ENCODE data around the gene ZFTA. TPM values are rescaled to one million over a fixed set of nuclear protein-coding genes. Genes with fewer than 3 reads are reported as not detected.

Gene ZFTA
- total and polyA plus RNA-seq, 2 donors (not counting 3 experiments of a cell fraction or from before 2014, with no cell fraction given): 9.9 to 25.2 TPM

GRCh38 chr11:63800921-63801320, 32.3 kb upstream of the ZFTA start:
- no peak overlapping the region for H3K4me3 ChIP-seq (replicated peaks in 1 of 3; ENCODE audit: insufficient read depth in 1 of 3, low read depth in 1 of 3, low read length in 3 of 3)
- H2AFZ ChIP-seq (ENCODE audit: low read depth, low read length): no peak overlapping the region
- no peaks in the 10 kb centered on the region for H3K79me2 ChIP-seq (ENCODE audit: control insufficient read depth, insufficient read depth, low read length)
- BruUV-seq (replicated peaks): no TSS peak
- H3K36me3 ChIP-seq (ENCODE audit: control insufficient read depth in 2 of 2, extremely low read depth in 1 of 2, insufficient read depth in 2 of 2, low read length in 2 of 2): no peaks in the 10 kb centered on the region
- intact Hi-C loops (cut with micrococcal nuclease): no loop called here
- dilution Hi-C loops (cut with MboI; ENCODE audit: extremely low pct_ligation_motif_present, low sequenced_read_pairs): no loop called here
- no peaks in the 10 kb centered on the region for H3K9me3 ChIP-seq (replicated peaks; ENCODE audit: control insufficient read depth, insufficient read depth, low read length)
- H3K27me3 ChIP-seq (ENCODE audit: control insufficient read depth in 2 of 2, insufficient read depth in 2 of 2, low read length in 2 of 2): no peaks in the 10 kb centered on the region
- DNase-seq (ENCODE audit: low read depth, low spot score) (no peak), FAIRE-seq (no peak)
- TF ChIP-seq POLR2AphosphoS5 (IDR thresholded peaks at IDR 0.05; ENCODE audit: insufficient read depth, low read depth, low read length) (no peak), JUN (IDR thresholded peaks at IDR 0.05; ENCODE audit: borderline replicate concordance, insufficient read depth, insufficient read length, low read depth) (no peak), MAX (IDR thresholded peaks at IDR 0.05; ENCODE audit: insufficient read depth, insufficient read length) (no peak), CTCF (IDR thresholded peaks at IDR 0.05; ENCODE audit: extremely low read depth in 1 of 2, insufficient read depth in 1 of 2, low read depth in 1 of 2, low read length in 2 of 2) (no peak), GATA2 (IDR thresholded peaks at IDR 0.05; ENCODE audit: insufficient read depth, insufficient read length, low read depth, low read length) (no peak), MYC (IDR thresholded peaks at IDR 0.05; ENCODE audit: low read depth, low read length) (no peak)
- no peak overlapping the region for H3K4me2 ChIP-seq (ENCODE audit: insufficient read depth, low read length)
- no peak overlapping the region for H3K27ac ChIP-seq (ENCODE audit: insufficient read depth, low read depth, low read length)
- POLR2A ChIA-PET: no interaction called here
- H3K9ac ChIP-seq (replicated peaks; ENCODE audit: extremely low read depth, insufficient read depth, low read length): no peak overlapping the region
- H4K20me1 ChIP-seq (replicated peaks; ENCODE audit: control insufficient read depth, extremely low read depth, insufficient read depth, low read length): no peaks in the 10 kb centered on the region
- CTCF ChIA-PET: no interaction called here
- peaks cover under 1% of the 10 kb centered on the region for H3K4me1 ChIP-seq (ENCODE audit: control insufficient read depth, extremely low read depth, insufficient read depth, low read length)
- H3K9me1 ChIP-seq (replicated peaks; ENCODE audit: control insufficient read depth, extremely low read depth, insufficient read depth, low read length): no peaks in the 10 kb centered on the region

- CTCF ChIA-PET: no interaction called here
- Histone ChIP-seq H3K27ac (ENCODE audit: insufficient read depth, low read depth, low read length) (no peak overlapping the region), H3K9ac (replicated peaks; ENCODE audit: extremely low read depth, insufficient read depth, low read length) (no peak overlapping the region), H3K9me3 (replicated peaks; ENCODE audit: control insufficient read depth, insufficient read depth, low read length) (no peaks in the 10 kb centered on the region), H2AFZ (ENCODE audit: low read depth, low read length) (no peak overlapping the region), H3K9me1 (replicated peaks; ENCODE audit: control insufficient read depth, extremely low read depth, insufficient read depth, low read length) (no peaks in the 10 kb centered on the region), H3K36me3 (ENCODE audit: control insufficient read depth in 2 of 2, extremely low read depth in 1 of 2, insufficient read depth in 2 of 2, low read length in 2 of 2) (no peaks in the 10 kb centered on the region), H3K79me2 (ENCODE audit: control insufficient read depth, insufficient read depth, low read length) (no peaks in the 10 kb centered on the region), H3K27me3 (ENCODE audit: control insufficient read depth in 2 of 2, insufficient read depth in 2 of 2, low read length in 2 of 2) (no peaks in the 10 kb centered on the region), H4K20me1 (replicated peaks; ENCODE audit: control insufficient read depth, extremely low read depth, insufficient read depth, low read length) (no peaks in the 10 kb centered on the region), H3K4me2 (ENCODE audit: insufficient read depth, low read length) (no peak overlapping the region), H3K4me3 (replicated peaks in 1 of 3; ENCODE audit: insufficient read depth in 1 of 3, low read depth in 1 of 3, low read length in 3 of 3) (no peak overlapping the region), H3K4me1 (ENCODE audit: control insufficient read depth, extremely low read depth, insufficient read depth, low read length) (no peaks in the 10 kb centered on the region)
- intact Hi-C loops (cut with micrococcal nuclease) (no loop called here), dilution Hi-C loops (cut with MboI; ENCODE audit: extremely low pct_ligation_motif_present, low sequenced_read_pairs) (no loop called here)
- POLR2A ChIA-PET: no interaction called here
- BruUV-seq (replicated peaks): no TSS peak
- DNase-seq (ENCODE audit: low read depth, low spot score) (no peak), FAIRE-seq (no peak)
- no peak for TF ChIP-seq MAX (IDR thresholded peaks at IDR 0.05; ENCODE audit: insufficient read depth, insufficient read length)
- no peak for TF ChIP-seq JUN (IDR thresholded peaks at IDR 0.05; ENCODE audit: borderline replicate concordance, insufficient read depth, insufficient read length, low read depth)
- no peak for TF ChIP-seq MYC (IDR thresholded peaks at IDR 0.05; ENCODE audit: low read depth, low read length)
- TF ChIP-seq GATA2 (IDR thresholded peaks at IDR 0.05; ENCODE audit: insufficient read depth, insufficient read length, low read depth, low read length): no peak
- TF ChIP-seq EZH2 (IDR thresholded peaks at IDR 0.05; ENCODE audit: borderline replicate concordance, low read depth, low read length, severe bottlenecking): no peak
- TF ChIP-seq FOS (IDR thresholded peaks at IDR 0.05; ENCODE audit: borderline replicate concordance, insufficient read depth, low read length): no peak
- no peak for TF ChIP-seq CTCF (IDR thresholded peaks at IDR 0.05; ENCODE audit: extremely low read depth in 1 of 2, insufficient read depth in 1 of 2, low read depth in 1 of 2, low read length in 2 of 2)
- TF ChIP-seq POLR2A (IDR thresholded peaks at IDR 0.05; ENCODE audit: low read depth, low read length): no peak
- TF ChIP-seq POLR2AphosphoS5 (IDR thresholded peaks at IDR 0.05; ENCODE audit: insufficient read depth, low read depth, low read length): no peak
Observed at GRCh38 chr11:63795066-63795465, 26.5 kb upstream of the ZFTA start.
